Epithelial cell of esophagus (primary cell): Measurements from ENCODE around the gene PLA2G2C.
A peak's percentile ranks its signal among the peaks of the same experiment; 100 is the strongest.

Experiments
- DNase-seq: peaks from one replicate; pipeline ENCODE4 v3.0.0; 2010; ENCODE audit warnings: low read depth
- H3K4me3 ChIP-seq: 2 replicates; pipeline ENCODE4 v1.5.1; 2011; ENCODE audit warnings: mild to moderate bottlenecking, low read length, control low read depth
- CTCF ChIP-seq: IDR thresholded peaks from 2 replicates; pipeline ENCODE4 v1.5.1; 2011; ENCODE audit warnings: low read depth, mild to moderate bottlenecking, low read length, control low read depth, inconsistent platforms; ENCODE audit not compliant: insufficient read depth; ENCODE audit errors: missing control alignments

PLA2G2C gene

GRCh38 chr1:20215716-20216115 lies 29.4 kb upstream of the PLA2G2C start:
- no peak for TF ChIP-seq CTCF
- H3K4me3 ChIP-seq: no peak overlapping the region
- DNase-seq: no peak

DNA sequence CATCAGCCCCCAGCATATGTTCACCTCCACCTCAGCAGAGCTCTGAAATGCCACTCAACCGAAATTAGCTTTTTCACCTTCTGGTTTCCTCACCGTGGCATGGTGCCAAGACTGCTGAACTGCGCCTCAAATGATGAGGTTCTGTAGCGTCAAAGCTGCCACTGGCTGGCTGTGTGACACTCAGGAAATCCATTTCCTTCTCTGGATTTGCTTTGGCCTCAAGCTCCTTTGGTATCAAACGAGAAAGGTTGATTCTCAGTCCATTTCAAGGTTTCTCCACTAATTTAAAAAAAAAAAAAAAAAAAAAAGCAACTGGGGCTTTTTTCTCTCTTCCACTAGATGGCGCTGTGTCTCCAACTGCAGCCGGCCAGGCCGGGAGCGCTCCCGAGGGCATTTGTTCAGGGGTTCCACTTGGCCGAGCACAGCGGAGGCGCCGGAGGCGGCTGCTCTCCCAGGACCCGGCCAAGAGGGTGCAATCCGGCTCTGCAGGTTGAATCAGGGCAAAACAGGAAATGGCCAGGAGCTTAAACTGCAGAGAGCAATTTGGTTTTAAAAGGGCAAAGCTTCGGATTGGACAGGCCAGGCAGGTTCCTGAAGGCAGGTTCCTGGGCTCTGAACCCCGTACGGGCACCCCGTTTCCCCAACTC lies 26.5 kb upstream of the PLA2G2C start:
- peak; percentile 63 for DNase-seq
- no peak overlapping the region for H3K4me3 ChIP-seq
- TF ChIP-seq CTCF: peak; percentile 77

- H3K4me3 ChIP-seq: no peak overlapping the region
- DNase-seq: no peak
- TF ChIP-seq CTCF: no peak
These were observed 25.9 kb upstream of the PLA2G2C start for GRCh38 chr1:20212085-20212684.

GRCh38 chr1:20211511-20211931 lies 25.2 kb upstream of the PLA2G2C start:
- peak; percentile 83 for DNase-seq
- H3K4me3 ChIP-seq: no peak overlapping the region

DNA sequence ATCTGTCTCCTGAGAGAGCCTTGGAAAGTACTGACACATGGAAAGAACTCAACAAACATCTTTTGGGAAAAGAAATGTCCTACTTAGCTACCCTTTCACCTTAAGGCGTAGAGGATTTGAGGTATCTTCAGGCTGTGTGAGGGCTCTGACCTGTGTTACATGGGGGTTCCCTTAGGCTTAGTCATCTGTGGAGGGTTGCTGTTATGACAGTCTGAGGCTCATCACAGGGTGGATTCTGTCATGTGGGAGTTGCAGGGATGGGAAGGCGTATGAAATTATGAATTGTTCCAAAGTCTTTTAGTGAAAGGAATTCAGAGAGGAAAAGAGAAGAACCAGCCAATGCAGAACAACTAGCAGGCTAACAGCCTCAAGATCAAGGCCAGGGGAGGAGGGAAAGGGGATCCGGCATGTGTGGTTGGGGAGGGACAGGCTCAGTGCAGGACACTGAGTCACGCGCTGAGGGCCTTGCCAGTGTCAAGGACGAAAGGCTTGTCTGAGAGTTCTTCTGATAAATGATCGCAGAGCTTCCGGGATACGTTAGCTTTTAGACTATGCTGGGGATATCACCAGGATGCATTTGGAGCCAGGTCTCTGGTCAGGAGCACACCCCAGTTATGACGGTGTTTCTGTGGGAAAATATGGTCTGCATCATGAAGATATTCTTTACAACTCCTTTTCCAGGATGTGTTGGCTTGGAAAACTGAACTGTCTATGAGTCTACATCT lies 24.6 kb upstream of the PLA2G2C start:
- no peak for DNase-seq
- no peak for TF ChIP-seq CTCF
- H3K4me3 ChIP-seq: no peak overlapping the region

More at GRCh38 chr1:20211511-20211931, 25.2 kb upstream of the PLA2G2C start:
- TF ChIP-seq CTCF: no peak

DNA sequence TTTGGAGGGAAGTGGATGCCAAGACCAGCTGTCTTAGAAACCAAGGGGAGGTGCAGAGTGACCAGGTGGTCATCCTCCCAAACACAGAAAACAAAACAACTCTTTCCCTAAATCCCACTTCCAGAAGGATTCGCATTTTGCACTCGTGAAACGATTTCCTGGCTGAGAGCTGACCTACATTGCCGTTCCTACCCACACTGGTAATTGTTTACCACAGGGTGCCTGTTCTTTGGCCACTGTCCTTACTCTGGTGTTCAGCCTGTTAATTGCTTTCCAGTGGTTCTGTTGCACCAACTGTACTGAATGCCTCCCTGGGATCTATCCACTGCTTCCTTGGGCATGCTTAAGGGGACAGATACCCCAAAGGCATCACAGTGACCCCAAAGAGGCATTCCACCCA lies 23.2 kb upstream of the PLA2G2C start:
- H3K4me3 ChIP-seq: no peak overlapping the region
- no peak for TF ChIP-seq CTCF
- no peak for DNase-seq
